Neural cell (in vitro differentiated cells): ENCODE measurements around the gene UBE3D. TPM values are rescaled to one million over a fixed set of nuclear protein-coding genes. Genes with fewer than 3 reads are reported as not detected.
"Not testable (repeated sequence)": the region's sequence is repeated elsewhere in the genome, so short reads cannot be mapped to it uniquely, and the experiment has no call there.

ENCODE experiments used
- H2AFZ ChIP-seq: fragments of 200-600, 300-800 bp; sonication (generic), shearing (Covaris generic); 2 replicates; pipeline ENCODE4 v1.6.0; 2014; ENCODE audit warnings: low read depth, mild to moderate bottlenecking, antibody characterized with exemption, low read length, moderate library complexity
- H3F3A ChIP-seq: fragments of 200-600 bp; shearing (Covaris generic); 2 replicates; pipeline ENCODE4 v1.6.1; 2016; ENCODE audit warnings: mild to moderate bottlenecking, moderate library complexity, mixed read lengths, antibody characterized with exemption, low read length; ENCODE audit not compliant: insufficient read depth, poor library complexity, severe bottlenecking
- H3K27ac ChIP-seq: fragments of 200-600, 300-800 bp; sonication (generic), shearing (Covaris generic); 2 replicates; pipeline ENCODE4 v1.5.1; 2014; ENCODE audit warnings: mild to moderate bottlenecking, low read length, moderate library complexity
- H3K27me3 ChIP-seq: fragments of 300-800, 200-600 bp; sonication (generic), shearing (Covaris generic); 2 replicates; pipeline ENCODE4 v1.6.0; 2014; ENCODE audit warnings: mild to moderate bottlenecking, low read depth, low read length, moderate library complexity; ENCODE audit not compliant: insufficient read depth
- H3K36me3 ChIP-seq: fragments of 300-800, 200-600 bp; sonication (generic), shearing (Covaris generic); 2 replicates; pipeline ENCODE4 v1.5.1; 2014; ENCODE audit warnings: mild to moderate bottlenecking, antibody characterized with exemption, low read length, moderate library complexity; ENCODE audit not compliant: insufficient read depth
- H3K4me2 ChIP-seq: fragments of 300-800, 200-600 bp; sonication (generic), shearing (Covaris generic); 2 replicates; pipeline ENCODE4 v1.6.0; 2014; ENCODE audit warnings: mild to moderate bottlenecking, low read length
- H3K4me3 ChIP-seq: fragments of 300-800, 200-600 bp; sonication (generic), shearing (Covaris generic); 2 replicates; pipeline ENCODE4 v1.5.1; 2014; ENCODE audit warnings: mild to moderate bottlenecking, low read length, moderate library complexity
- H3K79me2 ChIP-seq: fragments of 200-600 bp; shearing (Covaris generic); replicated peaks from 2 replicates; pipeline ENCODE4 v1.6.0; 2014; ENCODE audit warnings: mild to moderate bottlenecking, low read length, moderate library complexity; ENCODE audit not compliant: insufficient read depth
- H3K9ac ChIP-seq: fragments of 300-800, 200-600 bp; sonication (generic), shearing (Covaris generic); 2 replicates; pipeline ENCODE4 v1.6.1; 2016; ENCODE audit warnings: mild to moderate bottlenecking, low read length, mixed read lengths
- H3K9me2 ChIP-seq: fragments of 200-600 bp; shearing (Covaris generic); 2 replicates; pipeline ENCODE4 v1.6.1; 2016; ENCODE audit warnings: mild to moderate bottlenecking, low read length, mixed read lengths; ENCODE audit not compliant: insufficient read depth
- H3K9me3 ChIP-seq: fragments of 200-600, 300-800 bp; sonication (generic), shearing (Covaris generic); 2 replicates; pipeline ENCODE4 v1.6.1; 2016; ENCODE audit warnings: mild to moderate bottlenecking, mixed run types, low read length, moderate library complexity, mixed read lengths
- H4K20me1 ChIP-seq: fragments of 200-600 bp; shearing (Covaris generic); 2 replicates; pipeline ENCODE4 v1.6.1; 2016; ENCODE audit warnings: mild to moderate bottlenecking, mixed run types; ENCODE audit not compliant: insufficient read depth
- EP300 ChIP-seq: fragments of 450-650 bp; conservative IDR thresholded peaks from 2 replicates; pipeline ENCODE4 v1.6.1; 2014; ENCODE audit warnings: antibody characterized with exemption, mild to moderate bottlenecking, moderate library complexity; ENCODE audit not compliant: poor library complexity, severe bottlenecking
- EZH2 ChIP-seq: fragments of 200-600, 300-800 bp; shearing (Covaris generic), sonication (generic); IDR thresholded peaks from 2 replicates; pipeline ENCODE4 v1.6.1; 2014; ENCODE audit warnings: antibody characterized with exemption, low read length, borderline replicate concordance, mild to moderate bottlenecking; ENCODE audit not compliant: insufficient read depth, poor library complexity, severe bottlenecking
- MXI1 ChIP-seq: fragments of 450-650 bp; conservative IDR thresholded peaks from 2 replicates; pipeline ENCODE4 v1.6.1; 2014; ENCODE audit warnings: antibody characterized with exemption, mild to moderate bottlenecking; ENCODE audit not compliant: poor library complexity, severe bottlenecking
- POLR2AphosphoS5 ChIP-seq: IDR thresholded peaks from 2 replicates; pipeline ENCODE4 v1.6.1; 2012
- RAD21 ChIP-seq: fragments of 450-650 bp; conservative IDR thresholded peaks from 2 replicates; pipeline ENCODE4 v1.6.1; 2014; ENCODE audit warnings: antibody characterized with exemption, mild to moderate bottlenecking, moderate library complexity
- SMC3 ChIP-seq: fragments of 450-650 bp; conservative IDR thresholded peaks from 2 replicates; pipeline ENCODE4 v1.6.1; 2014; ENCODE audit warnings: antibody characterized with exemption, mild to moderate bottlenecking, moderate library complexity; ENCODE audit not compliant: poor library complexity
- TAF1 ChIP-seq: IDR thresholded peaks from 2 replicates; pipeline ENCODE4 v1.6.1; 2012; ENCODE audit warnings: low read depth
- polyA plus RNA-seq: library from polyadenylated mRNA; depleted of rRNA; stranded (reverse); fragments of >200 nt; gene quantifications from 2 replicates; pipeline ENCODE4 v1.2.3, GENCODE V29; 2014
- TF ChIP-seq, protein P1 (sequence below): IDR thresholded peaks from 2 replicates; pipeline ENCODE4 v1.6.1; 2012; ENCODE audit warnings: borderline replicate concordance
- TF ChIP-seq, protein P2 (sequence below): fragments of 450-650 bp; IDR thresholded peaks from 2 replicates; pipeline ENCODE4 v1.5.1; 2014; ENCODE audit warnings: antibody characterized with exemption, mild to moderate bottlenecking, moderate library complexity; ENCODE audit not compliant: poor library complexity, severe bottlenecking

Gene UBE3D
- polyA plus RNA-seq, 1 donor from 2014 or later: 11.6 TPM

DNA sequence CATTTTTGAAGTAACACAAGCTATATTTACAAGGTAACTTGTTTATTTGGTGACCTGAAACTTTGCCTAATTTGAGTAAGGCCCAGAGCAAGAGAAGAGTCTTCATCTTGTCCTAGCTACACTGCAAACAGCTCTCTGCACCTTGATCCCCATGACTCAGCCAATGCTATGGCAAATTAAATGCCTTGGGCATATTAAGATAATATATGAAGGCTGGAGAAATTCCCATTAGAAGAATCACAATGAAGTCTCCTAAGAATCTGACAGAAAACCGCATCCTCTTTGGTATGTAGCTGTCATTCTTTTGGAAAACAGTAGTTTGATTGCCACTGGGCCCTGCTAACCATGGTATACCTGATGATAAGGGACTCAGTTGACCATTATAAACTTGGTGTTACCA, 204.5 kb downstream of the UBE3D start:
- Histone ChIP-seq H3K27ac (no peak overlapping the region), H3K79me2 (no peaks in the 10 kb centered on the region), H3K27me3 (no peaks in the 10 kb centered on the region), H2AFZ (no peak overlapping the region), H3K9me3 (no peaks in the 10 kb centered on the region), H3F3A (no peaks in the 10 kb centered on the region), H3K9ac (no peak overlapping the region), H3K9me2 (no peaks in the 10 kb centered on the region), H3K4me3 (no peak overlapping the region), H3K4me2 (no peak overlapping the region), H4K20me1 (no peaks in the 10 kb centered on the region), H3K36me3 (no peaks in the 10 kb centered on the region)
- TF ChIP-seq, protein P1, sequence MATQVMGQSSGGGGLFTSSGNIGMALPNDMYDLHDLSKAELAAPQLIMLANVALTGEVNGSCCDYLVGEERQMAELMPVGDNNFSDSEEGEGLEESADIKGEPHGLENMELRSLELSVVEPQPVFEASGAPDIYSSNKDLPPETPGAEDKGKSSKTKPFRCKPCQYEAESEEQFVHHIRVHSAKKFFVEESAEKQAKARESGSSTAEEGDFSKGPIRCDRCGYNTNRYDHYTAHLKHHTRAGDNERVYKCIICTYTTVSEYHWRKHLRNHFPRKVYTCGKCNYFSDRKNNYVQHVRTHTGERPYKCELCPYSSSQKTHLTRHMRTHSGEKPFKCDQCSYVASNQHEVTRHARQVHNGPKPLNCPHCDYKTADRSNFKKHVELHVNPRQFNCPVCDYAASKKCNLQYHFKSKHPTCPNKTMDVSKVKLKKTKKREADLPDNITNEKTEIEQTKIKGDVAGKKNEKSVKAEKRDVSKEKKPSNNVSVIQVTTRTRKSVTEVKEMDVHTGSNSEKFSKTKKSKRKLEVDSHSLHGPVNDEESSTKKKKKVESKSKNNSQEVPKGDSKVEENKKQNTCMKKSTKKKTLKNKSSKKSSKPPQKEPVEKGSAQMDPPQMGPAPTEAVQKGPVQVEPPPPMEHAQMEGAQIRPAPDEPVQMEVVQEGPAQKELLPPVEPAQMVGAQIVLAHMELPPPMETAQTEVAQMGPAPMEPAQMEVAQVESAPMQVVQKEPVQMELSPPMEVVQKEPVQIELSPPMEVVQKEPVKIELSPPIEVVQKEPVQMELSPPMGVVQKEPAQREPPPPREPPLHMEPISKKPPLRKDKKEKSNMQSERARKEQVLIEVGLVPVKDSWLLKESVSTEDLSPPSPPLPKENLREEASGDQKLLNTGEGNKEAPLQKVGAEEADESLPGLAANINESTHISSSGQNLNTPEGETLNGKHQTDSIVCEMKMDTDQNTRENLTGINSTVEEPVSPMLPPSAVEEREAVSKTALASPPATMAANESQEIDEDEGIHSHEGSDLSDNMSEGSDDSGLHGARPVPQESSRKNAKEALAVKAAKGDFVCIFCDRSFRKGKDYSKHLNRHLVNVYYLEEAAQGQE: no peak

DNA sequence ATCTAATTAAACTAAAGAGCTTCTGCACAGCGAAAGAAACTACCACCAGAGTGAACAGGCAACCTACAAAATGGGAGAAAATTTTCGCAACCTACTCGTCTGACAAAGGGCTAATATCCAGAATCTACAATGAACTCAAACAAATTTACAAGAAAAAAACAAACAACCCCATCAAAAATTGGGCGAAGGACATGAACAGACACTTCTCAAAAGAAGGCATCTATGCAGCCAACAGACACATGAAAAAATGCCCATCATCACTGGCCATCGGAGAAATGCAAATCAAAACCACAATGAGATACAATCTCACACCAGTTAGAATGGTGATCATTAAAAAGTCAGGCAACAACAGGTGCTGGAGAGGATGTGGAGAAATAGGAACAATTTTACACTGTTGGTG, 209.6 kb downstream of the UBE3D start:
- H4K20me1 ChIP-seq, H3F3A ChIP-seq, H3K4me2 ChIP-seq, H3K4me3 ChIP-seq, H3K9ac ChIP-seq, H3K27me3 ChIP-seq, H3K27ac ChIP-seq, H3K36me3 ChIP-seq, H3K9me2 ChIP-seq, H3K9me3 ChIP-seq, H3K79me2 ChIP-seq, H2AFZ ChIP-seq: not testable (repeated sequence)

DNA sequence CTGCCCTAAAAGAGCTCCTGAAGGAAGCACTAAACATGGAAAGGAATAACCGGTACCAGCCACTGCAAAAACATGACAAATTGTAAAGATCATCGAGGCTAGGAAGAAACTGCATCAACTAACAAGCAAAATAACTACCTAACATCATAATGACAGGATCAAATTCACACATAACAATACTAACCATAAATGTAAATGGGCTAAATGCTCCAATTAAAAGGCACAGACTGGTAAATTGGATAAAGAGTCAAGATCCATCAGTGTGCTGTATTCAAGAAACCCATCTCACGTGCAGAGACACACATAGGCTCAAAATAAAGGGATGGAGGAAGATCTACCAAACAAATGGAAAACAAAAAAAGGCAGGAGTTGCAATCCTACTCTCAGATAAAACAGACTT, 212.7 kb downstream of the UBE3D start:
- H3K27ac ChIP-seq, H4K20me1 ChIP-seq, H3K9ac ChIP-seq, H3K9me2 ChIP-seq, H3K36me3 ChIP-seq, H3F3A ChIP-seq, H3K4me3 ChIP-seq, H3K4me2 ChIP-seq, H2AFZ ChIP-seq, H3K27me3 ChIP-seq, H3K79me2 ChIP-seq, H3K9me3 ChIP-seq: not testable (repeated sequence)

DNA sequence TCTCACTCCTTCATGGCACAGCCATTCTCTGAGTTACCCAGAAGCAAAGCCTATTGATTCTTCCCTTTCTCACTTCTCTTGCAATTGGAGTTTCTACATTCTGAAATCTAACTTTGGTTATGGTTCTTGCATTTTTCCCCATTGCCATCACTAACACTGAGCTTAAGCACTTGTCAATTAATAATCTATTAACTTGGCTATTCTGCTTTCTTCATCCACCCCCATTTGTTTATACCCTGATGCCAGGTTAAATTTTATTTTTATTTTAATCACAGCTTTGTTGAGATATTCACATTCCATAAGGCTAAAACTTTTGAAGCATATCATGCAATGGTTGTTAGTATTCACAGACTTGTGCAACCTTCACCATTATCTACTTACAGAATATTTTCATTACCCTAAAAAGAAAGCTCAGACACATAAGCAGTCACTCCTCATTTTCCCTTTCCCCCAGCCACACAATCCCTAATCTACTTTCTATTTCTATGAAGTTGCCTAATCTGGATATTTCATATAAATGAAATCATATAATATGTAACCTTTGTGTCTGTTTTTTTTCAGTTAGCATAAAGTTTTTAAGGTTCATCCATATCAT, 222.3 kb downstream of the UBE3D start:
- Histone ChIP-seq H3K9me2 (no peaks in the 10 kb centered on the region), H3K27ac (no peak overlapping the region), H3K4me2 (no peak overlapping the region), H3K27me3 (no peaks in the 10 kb centered on the region), H3K9me3 (no peaks in the 10 kb centered on the region), H2AFZ (no peak overlapping the region), H3K79me2 (no peaks in the 10 kb centered on the region), H4K20me1 (no peaks in the 10 kb centered on the region), H3K36me3 (no peaks in the 10 kb centered on the region), H3K9ac (no peak overlapping the region), H3K4me3 (no peak overlapping the region), H3F3A (no peaks in the 10 kb centered on the region)
- TF ChIP-seq, protein P2, sequence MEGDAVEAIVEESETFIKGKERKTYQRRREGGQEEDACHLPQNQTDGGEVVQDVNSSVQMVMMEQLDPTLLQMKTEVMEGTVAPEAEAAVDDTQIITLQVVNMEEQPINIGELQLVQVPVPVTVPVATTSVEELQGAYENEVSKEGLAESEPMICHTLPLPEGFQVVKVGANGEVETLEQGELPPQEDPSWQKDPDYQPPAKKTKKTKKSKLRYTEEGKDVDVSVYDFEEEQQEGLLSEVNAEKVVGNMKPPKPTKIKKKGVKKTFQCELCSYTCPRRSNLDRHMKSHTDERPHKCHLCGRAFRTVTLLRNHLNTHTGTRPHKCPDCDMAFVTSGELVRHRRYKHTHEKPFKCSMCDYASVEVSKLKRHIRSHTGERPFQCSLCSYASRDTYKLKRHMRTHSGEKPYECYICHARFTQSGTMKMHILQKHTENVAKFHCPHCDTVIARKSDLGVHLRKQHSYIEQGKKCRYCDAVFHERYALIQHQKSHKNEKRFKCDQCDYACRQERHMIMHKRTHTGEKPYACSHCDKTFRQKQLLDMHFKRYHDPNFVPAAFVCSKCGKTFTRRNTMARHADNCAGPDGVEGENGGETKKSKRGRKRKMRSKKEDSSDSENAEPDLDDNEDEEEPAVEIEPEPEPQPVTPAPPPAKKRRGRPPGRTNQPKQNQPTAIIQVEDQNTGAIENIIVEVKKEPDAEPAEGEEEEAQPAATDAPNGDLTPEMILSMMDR: no peak
- TF ChIP-seq, protein P1: no peak
- no peak for TF ChIP-seq MXI1
- TF ChIP-seq POLR2AphosphoS5: no peak
- no peak for TF ChIP-seq TAF1
- TF ChIP-seq RAD21: no peak
- no peak for TF ChIP-seq EZH2
- TF ChIP-seq EP300: no peak
- TF ChIP-seq SMC3: no peak
